Measurements from ENCODE around the gene CENPP. TPM values are rescaled to one million over a fixed set of nuclear protein-coding genes. Genes with fewer than 3 reads are reported as not detected.

CENPP gene
- total RNA-seq, 1 donor from 2014 or later: 4.3 TPM

DNA sequence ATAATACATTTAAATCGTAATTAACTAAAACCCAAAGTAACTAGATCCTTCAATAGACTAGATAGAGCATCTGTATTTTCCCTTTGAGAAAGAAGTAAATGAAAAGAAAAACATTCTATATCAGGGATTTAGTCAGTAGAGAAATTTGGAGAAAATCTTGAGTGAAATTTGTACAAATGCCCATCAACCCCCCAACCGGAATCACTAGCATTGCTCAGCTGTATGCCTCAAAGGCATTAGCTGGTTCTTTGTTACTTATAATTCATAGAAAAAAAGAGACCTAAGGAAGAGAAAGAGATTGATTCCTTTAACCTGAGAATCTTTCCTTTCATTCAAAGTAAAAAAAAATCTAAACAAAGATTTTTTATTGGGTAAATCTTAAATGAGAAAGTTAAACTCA lies 97.9 kb downstream of the CENPP start:
- H3K27me3 ChIP-seq (ENCODE audit: low read depth): no peaks in the 10 kb centered on the region
- no peaks in the 10 kb centered on the region for H3K4me1 ChIP-seq
- TF ChIP-seq, protein P1, sequence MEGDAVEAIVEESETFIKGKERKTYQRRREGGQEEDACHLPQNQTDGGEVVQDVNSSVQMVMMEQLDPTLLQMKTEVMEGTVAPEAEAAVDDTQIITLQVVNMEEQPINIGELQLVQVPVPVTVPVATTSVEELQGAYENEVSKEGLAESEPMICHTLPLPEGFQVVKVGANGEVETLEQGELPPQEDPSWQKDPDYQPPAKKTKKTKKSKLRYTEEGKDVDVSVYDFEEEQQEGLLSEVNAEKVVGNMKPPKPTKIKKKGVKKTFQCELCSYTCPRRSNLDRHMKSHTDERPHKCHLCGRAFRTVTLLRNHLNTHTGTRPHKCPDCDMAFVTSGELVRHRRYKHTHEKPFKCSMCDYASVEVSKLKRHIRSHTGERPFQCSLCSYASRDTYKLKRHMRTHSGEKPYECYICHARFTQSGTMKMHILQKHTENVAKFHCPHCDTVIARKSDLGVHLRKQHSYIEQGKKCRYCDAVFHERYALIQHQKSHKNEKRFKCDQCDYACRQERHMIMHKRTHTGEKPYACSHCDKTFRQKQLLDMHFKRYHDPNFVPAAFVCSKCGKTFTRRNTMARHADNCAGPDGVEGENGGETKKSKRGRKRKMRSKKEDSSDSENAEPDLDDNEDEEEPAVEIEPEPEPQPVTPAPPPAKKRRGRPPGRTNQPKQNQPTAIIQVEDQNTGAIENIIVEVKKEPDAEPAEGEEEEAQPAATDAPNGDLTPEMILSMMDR (IDR thresholded peaks at IDR 0.05): no peak
- intact Hi-C loops (cut with DNase I): no loop called here
- peak overlapping the region; percentile 32 for H3K4me3 ChIP-seq
- no peaks in the 10 kb centered on the region for H3K36me3 ChIP-seq
- ATAC-seq (no peak), DNase-seq (no peak)
- no peak overlapping the region for H3K27ac ChIP-seq
- H3K9me3 ChIP-seq: no peaks in the 10 kb centered on the region

DNA sequence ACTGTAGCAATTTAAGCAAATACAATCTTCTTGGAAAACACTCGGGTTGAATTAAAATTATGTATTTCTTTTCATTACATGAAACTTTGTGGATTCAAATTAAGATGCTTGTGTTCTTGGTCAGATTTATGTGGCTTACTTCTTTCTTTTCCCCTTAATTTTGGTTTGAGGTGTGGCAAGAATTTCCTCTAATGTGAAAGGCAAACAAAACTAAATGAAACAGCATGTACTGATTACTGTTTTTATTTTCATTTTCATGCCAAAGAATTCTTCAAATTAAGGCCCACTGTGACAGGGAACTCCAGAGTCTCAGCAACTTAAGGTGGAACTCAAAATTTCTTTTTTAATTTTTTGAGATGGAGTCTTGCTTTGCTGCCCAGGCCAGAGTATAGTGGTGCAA lies 98.6 kb downstream of the CENPP start, which contains the start of gene OMD:
OMD (minus strand) TSS at position 132 of the 400 bp plus-strand sequence. CDS start 6,913 bp downstream, outside the sequence.
- ATAC-seq: no peak
- H3K27me3 ChIP-seq (ENCODE audit: low read depth): no peaks in the 10 kb centered on the region
- intact Hi-C loops (cut with DNase I): no loop called here
- no peaks in the 10 kb centered on the region for H3K4me1 ChIP-seq
- TF ChIP-seq, protein P1 (IDR thresholded peaks at IDR 0.05): no peak
- DNase-seq: no peak
- H3K9me3 ChIP-seq: no peaks in the 10 kb centered on the region
- H3K36me3 ChIP-seq: no peaks in the 10 kb centered on the region
- H3K27ac ChIP-seq: no peak within 1 kb of the TSS
- peak within 1 kb of the TSS; percentile 32 for H3K4me3 ChIP-seq

DNA sequence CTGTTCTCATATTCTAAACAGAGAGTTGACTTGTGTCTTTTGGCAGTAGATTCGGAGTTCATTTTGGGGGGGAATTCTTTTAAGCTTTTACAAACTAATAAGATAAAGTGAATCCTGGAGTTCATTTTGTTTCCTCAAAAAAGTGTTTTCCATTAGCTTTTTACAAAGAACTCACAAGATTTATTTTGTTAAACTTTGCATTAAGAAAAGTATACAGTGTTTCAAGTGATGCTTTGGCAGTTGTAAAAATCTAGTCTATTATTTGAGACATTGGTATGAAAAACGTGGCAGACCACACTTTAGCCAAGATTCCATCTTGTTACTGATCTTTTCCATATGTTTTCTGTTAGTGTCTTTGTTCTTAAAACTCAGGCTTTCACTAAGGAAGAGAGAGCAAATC lies 99.7 kb downstream of the CENPP start:
- no peak for DNase-seq
- peak overlapping the region; percentile 12 for H3K27ac ChIP-seq

DNA sequence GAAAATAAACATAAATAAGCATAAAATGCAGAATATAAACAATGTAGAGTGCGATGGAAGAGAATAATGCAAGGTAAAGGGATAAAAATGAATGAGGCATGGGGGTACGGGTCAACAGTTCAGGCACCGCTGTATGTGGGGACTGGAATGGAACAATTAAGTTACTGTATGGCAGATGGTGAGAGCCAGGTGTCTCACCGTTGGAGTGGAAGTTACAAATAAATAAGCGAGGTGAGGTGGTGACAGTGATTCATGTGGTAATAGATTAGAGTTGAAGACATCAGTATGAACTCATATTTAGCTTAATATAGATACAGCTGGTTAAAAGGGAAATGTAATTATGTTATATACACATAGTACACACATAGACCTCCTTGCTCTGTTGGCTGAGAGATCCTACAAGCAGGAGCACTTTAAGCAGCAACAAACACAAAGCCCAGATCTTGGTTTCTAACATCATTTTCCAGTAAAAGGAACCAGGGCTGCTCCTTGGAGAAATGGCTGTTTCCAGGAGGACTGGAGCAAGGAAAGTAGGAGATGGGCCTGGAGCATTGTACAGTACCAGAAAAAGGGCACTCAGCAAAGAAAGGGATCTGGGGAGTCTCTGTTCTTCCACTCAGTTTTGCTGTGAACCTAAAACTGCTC lies 100.9 kb downstream of the CENPP start:
- ATAC-seq (no peak), DNase-seq (no peak)
- Histone ChIP-seq H3K4me3 (no peak overlapping the region), H3K36me3 (no peaks in the 10 kb centered on the region), H3K27ac (no peak overlapping the region), H3K27me3 (ENCODE audit: low read depth) (no peaks in the 10 kb centered on the region), H3K4me1 (no peaks in the 10 kb centered on the region), H3K9me3 (no peaks in the 10 kb centered on the region)
- intact Hi-C loops (cut with DNase I): no loop called here
- TF ChIP-seq, protein P1 (IDR thresholded peaks at IDR 0.05): no peak

More for the DNA sequence above, 99.7 kb downstream of the CENPP start:
- Histone ChIP-seq H3K4me1 (no peaks in the 10 kb centered on the region), H3K27me3 (ENCODE audit: low read depth) (no peaks in the 10 kb centered on the region), H3K4me3 (no peak overlapping the region), H3K9me3 (no peaks in the 10 kb centered on the region), H3K36me3 (no peaks in the 10 kb centered on the region)
- TF ChIP-seq, protein P1 (IDR thresholded peaks at IDR 0.05): no peak
- ATAC-seq: no peak
- intact Hi-C loops (cut with DNase I): no loop called here

GRCh38 chr9:92429836-92430235 lies 104.1 kb downstream of the CENPP start:
- ATAC-seq (no peak), DNase-seq (no peak)
- intact Hi-C loops (cut with DNase I): no loop called here
- Histone ChIP-seq H3K36me3 (no peaks in the 10 kb centered on the region), H3K4me3 (no peak overlapping the region), H3K27me3 (ENCODE audit: low read depth) (no peaks in the 10 kb centered on the region), H3K27ac (no peak overlapping the region), H3K4me1 (no peaks in the 10 kb centered on the region), H3K9me3 (no peaks in the 10 kb centered on the region)
- TF ChIP-seq, protein P1 (IDR thresholded peaks at IDR 0.05): no peak
